Measurements from ENCODE around the gene AGO4. TPM values are rescaled to one million over a fixed set of nuclear protein-coding genes. Genes with fewer than 3 reads are reported as not detected.

The AGO4 gene
- total RNA-seq, 2 experiments from 2014 or later: 6.5 to 18.6 TPM

- Histone ChIP-seq H3K36me3 (ENCODE audit: insufficient read depth, low read length) (peaks cover 4% of the 10 kb centered on the region; the same call in 1 of the 2 replicates), H3K4me1 (ENCODE audit: insufficient read depth, low read length, poor library complexity, severe bottlenecking) (no peaks in the 10 kb centered on the region), H3K79me2 (ENCODE audit: insufficient read depth, low read depth, low read length) (no peaks in the 10 kb centered on the region), H2AFZ (ENCODE audit: low read length) (no peak overlapping the region), H3K9me2 (ENCODE audit: insufficient read depth, low read length) (no peaks in the 10 kb centered on the region), H4K20me1 (ENCODE audit: insufficient read depth, low read length) (no peaks in the 10 kb centered on the region), H3K4me3 (ENCODE audit: low read depth, low read length, poor library complexity, severe bottlenecking) (no peak overlapping the region), H3K4me2 (ENCODE audit: low read length) (no peak overlapping the region), H3K27ac (ENCODE audit: low read depth, low read length, poor library complexity, severe bottlenecking) (no peak overlapping the region), H3K9me3 (ENCODE audit: low read length) (no peaks in the 10 kb centered on the region)
- TF ChIP-seq CTCF (conservative IDR thresholded peaks at IDR 0.05; ENCODE audit: low read length) (no peak), EZH2phosphoT487 (IDR thresholded peaks at IDR 0.05; ENCODE audit: borderline replicate concordance, low read depth, low read length) (no peak)
- ChIA-PET CTCF (ENCODE audit: unreplicated experiment) (no interaction called here), POLR2A (no interaction called here)
- no peak for DNase-seq (ENCODE audit: low spot score)
- intact Hi-C loops (cut with micrococcal nuclease; ENCODE audit: unreplicated experiment): no loop called here
- BruUV-seq (replicated peaks): no TSS peak
Measured at GRCh38 chr1:35852241-35852640, 44.4 kb downstream of the AGO4 start.

DNA sequence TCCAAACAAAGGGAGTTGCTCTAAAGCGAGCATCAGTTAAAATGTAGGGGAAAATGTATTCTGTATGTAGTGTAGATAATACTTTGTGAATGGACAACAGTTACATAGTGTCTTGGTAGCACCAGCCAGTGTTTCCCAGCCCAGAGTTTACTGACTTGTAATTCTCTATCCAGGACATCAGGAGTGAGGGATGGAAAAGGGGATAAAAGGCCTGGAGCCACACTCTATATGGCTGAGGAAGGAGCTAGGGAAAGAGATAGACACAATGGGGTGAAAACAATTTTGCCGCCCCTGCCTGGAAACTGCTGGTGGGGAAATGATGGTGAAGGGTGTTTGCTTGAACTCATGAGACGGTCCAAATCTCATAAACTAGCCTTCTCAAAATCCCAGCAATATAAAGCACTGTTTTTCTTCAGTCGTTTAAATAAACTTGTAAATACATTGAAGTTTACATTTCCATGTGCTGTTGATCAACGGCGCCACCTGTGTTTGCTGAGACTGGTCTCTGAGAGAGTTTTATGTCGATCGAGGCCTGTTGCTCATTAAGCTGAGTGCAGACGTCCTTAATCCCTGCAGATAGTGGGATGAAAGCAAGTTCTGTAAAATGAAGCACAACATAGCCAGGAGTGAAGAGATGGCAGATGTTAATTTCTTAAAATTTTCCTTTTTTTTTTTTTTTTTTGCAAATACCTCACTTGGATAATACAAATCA lies 47.3 kb downstream of the AGO4 start:
- Histone ChIP-seq H3K36me3 (ENCODE audit: insufficient read depth, low read length) (peaks cover 4% of the 10 kb centered on the region; the same call in 1 of the 2 replicates), H3K4me1 (ENCODE audit: insufficient read depth, low read length, poor library complexity, severe bottlenecking) (no peaks in the 10 kb centered on the region), H3K9me2 (ENCODE audit: insufficient read depth, low read length) (no peaks in the 10 kb centered on the region), H3K27ac (ENCODE audit: low read depth, low read length, poor library complexity, severe bottlenecking) (no peak overlapping the region), H3K79me2 (ENCODE audit: insufficient read depth, low read depth, low read length) (no peaks in the 10 kb centered on the region), H3K4me3 (ENCODE audit: low read depth, low read length, poor library complexity, severe bottlenecking) (no peak overlapping the region), H3K4me2 (ENCODE audit: low read length) (no peak overlapping the region), H4K20me1 (ENCODE audit: insufficient read depth, low read length) (no peaks in the 10 kb centered on the region), H2AFZ (ENCODE audit: low read length) (no peak overlapping the region), H3K9me3 (ENCODE audit: low read length) (no peaks in the 10 kb centered on the region)
- ChIA-PET POLR2A (interaction anchor here (0.6 kb wide), 1 partner anchor 160 kb away, joined by 4 read pairs; no protein-coding TSS in a partner anchor), CTCF (ENCODE audit: unreplicated experiment) (no interaction called here)
- TF ChIP-seq EZH2phosphoT487 (IDR thresholded peaks at IDR 0.05; ENCODE audit: borderline replicate concordance, low read depth, low read length): no peak
- TF ChIP-seq CTCF (conservative IDR thresholded peaks at IDR 0.05; ENCODE audit: low read length): peak; percentile 59
- intact Hi-C loops (cut with micrococcal nuclease; ENCODE audit: unreplicated experiment): no loop called here
- peak; percentile 7 for DNase-seq (ENCODE audit: low spot score)
- no TSS peak for BruUV-seq (replicated peaks)

DNA sequence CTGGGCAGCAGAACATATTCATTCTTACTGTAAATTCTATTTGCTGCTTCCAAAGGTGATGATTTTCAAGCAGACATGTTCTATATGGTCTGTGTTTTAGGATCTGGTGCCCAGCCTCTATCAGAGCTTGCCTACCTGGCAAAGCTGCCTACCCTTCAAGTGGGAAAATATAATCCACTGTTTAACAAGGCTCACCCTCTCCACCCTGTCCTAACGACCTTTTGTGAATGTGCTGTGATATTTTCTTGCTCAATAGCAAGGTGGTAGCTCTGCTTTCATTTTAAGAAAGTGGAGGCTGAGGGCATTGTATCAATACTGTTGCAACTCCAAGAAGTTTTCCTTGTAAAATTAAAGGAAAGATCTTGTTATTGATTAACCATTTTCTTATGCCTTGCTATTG lies 49.1 kb downstream of the AGO4 start:
- no TSS peak for BruUV-seq (replicated peaks)
- no peak for TF ChIP-seq CTCF (conservative IDR thresholded peaks at IDR 0.05; ENCODE audit: low read length)
- no peak for TF ChIP-seq EZH2phosphoT487 (IDR thresholded peaks at IDR 0.05; ENCODE audit: borderline replicate concordance, low read depth, low read length)
- H3K9me3 ChIP-seq (ENCODE audit: low read length): no peaks in the 10 kb centered on the region
- CTCF ChIA-PET (ENCODE audit: unreplicated experiment): no interaction called here
- H4K20me1 ChIP-seq (ENCODE audit: insufficient read depth, low read length): no peaks in the 10 kb centered on the region
- intact Hi-C loops (cut with micrococcal nuclease; ENCODE audit: unreplicated experiment): no loop called here
- H3K36me3 ChIP-seq (ENCODE audit: insufficient read depth, low read length): peaks cover 4% of the 10 kb centered on the region; the same call in 1 of the 2 replicates
- H3K27ac ChIP-seq (ENCODE audit: low read depth, low read length, poor library complexity, severe bottlenecking): no peak overlapping the region
- no peak overlapping the region for H3K4me3 ChIP-seq (ENCODE audit: low read depth, low read length, poor library complexity, severe bottlenecking)
- POLR2A ChIA-PET: no interaction called here
- H3K79me2 ChIP-seq (ENCODE audit: insufficient read depth, low read depth, low read length): no peaks in the 10 kb centered on the region
- H2AFZ ChIP-seq (ENCODE audit: low read length): no peak overlapping the region
- no peak overlapping the region for H3K4me2 ChIP-seq (ENCODE audit: low read length)
- no peaks in the 10 kb centered on the region for H3K9me2 ChIP-seq (ENCODE audit: insufficient read depth, low read length)
- no peaks in the 10 kb centered on the region for H3K4me1 ChIP-seq (ENCODE audit: insufficient read depth, low read length, poor library complexity, severe bottlenecking)
- no peak for DNase-seq (ENCODE audit: low spot score)

Data from OCI-LY7 (cell line).